ENCODE data around the gene PKM. TPM values are rescaled to one million over a fixed set of nuclear protein-coding genes. Genes with fewer than 3 reads are reported as not detected.

PKM gene
- total and polyA plus RNA-seq, 2 donors (not counting 3 experiments of a cell fraction or from before 2014, with no cell fraction given), result 689 to 968 TPM

GRCh38 chr15:72168131-72168807 lies 62.7 kb downstream of the PKM start:
- Histone ChIP-seq H2AFZ (ENCODE audit: low read depth, low read length) (no peak overlapping the region), H3K27me3 (ENCODE audit: control insufficient read depth in 2 of 2, insufficient read depth in 2 of 2, low read length in 2 of 2) (peaks cover 0 to 7% of the 10 kb centered on the region in 2 experiments), H3K9ac (replicated peaks; ENCODE audit: extremely low read depth, insufficient read depth, low read length) (no peak overlapping the region), H3K36me3 (ENCODE audit: control insufficient read depth in 2 of 2, extremely low read depth in 1 of 2, insufficient read depth in 2 of 2, low read length in 2 of 2) (no peaks in the 10 kb centered on the region), H3K4me3 (replicated peaks in 1 of 3; ENCODE audit: insufficient read depth in 1 of 3, low read depth in 1 of 3, low read length in 3 of 3) (no peak overlapping the region), H3K4me1 (ENCODE audit: control insufficient read depth, extremely low read depth, insufficient read depth, low read length) (no peaks in the 10 kb centered on the region), H3K9me3 (replicated peaks; ENCODE audit: control insufficient read depth, insufficient read depth, low read length) (no peaks in the 10 kb centered on the region), H3K4me2 (ENCODE audit: insufficient read depth, low read length) (no peak overlapping the region), H3K9me1 (replicated peaks; ENCODE audit: control insufficient read depth, extremely low read depth, insufficient read depth, low read length) (no peaks in the 10 kb centered on the region), H3K27ac (ENCODE audit: insufficient read depth, low read depth, low read length) (no peak overlapping the region), H3K79me2 (ENCODE audit: control insufficient read depth, insufficient read depth, low read length) (no peaks in the 10 kb centered on the region), H4K20me1 (replicated peaks; ENCODE audit: control insufficient read depth, extremely low read depth, insufficient read depth, low read length) (no peaks in the 10 kb centered on the region)
- no peak for TF ChIP-seq POLR2AphosphoS5 (IDR thresholded peaks at IDR 0.05; ENCODE audit: insufficient read depth, low read depth, low read length)
- no peak for TF ChIP-seq EZH2 (IDR thresholded peaks at IDR 0.05; ENCODE audit: borderline replicate concordance, low read depth, low read length, severe bottlenecking)
- no peak for TF ChIP-seq FOS (IDR thresholded peaks at IDR 0.05; ENCODE audit: borderline replicate concordance, insufficient read depth, low read length)
- no peak for TF ChIP-seq GATA2 (IDR thresholded peaks at IDR 0.05; ENCODE audit: insufficient read depth, insufficient read length, low read depth, low read length)
- TF ChIP-seq POLR2A (IDR thresholded peaks at IDR 0.05; ENCODE audit: low read depth, low read length), result no peak
- TF ChIP-seq JUN (IDR thresholded peaks at IDR 0.05; ENCODE audit: borderline replicate concordance, insufficient read depth, insufficient read length, low read depth), result no peak
- TF ChIP-seq MYC (IDR thresholded peaks at IDR 0.05; ENCODE audit: low read depth, low read length), result no peak
- no peak for TF ChIP-seq MAX (IDR thresholded peaks at IDR 0.05; ENCODE audit: insufficient read depth, insufficient read length)
- intact Hi-C loops (cut with micrococcal nuclease), result no loop called here
- DNase-seq (ENCODE audit: low read depth, low spot score) (no peak), FAIRE-seq (no peak)
- dilution Hi-C loops (cut with MboI; ENCODE audit: extremely low pct_ligation_motif_present, low sequenced_read_pairs), result no loop called here
- ChIA-PET POLR2A (no interaction called here), CTCF (interaction anchor here (1.0 to 1.6 kb wide), 2 partner anchors 12 to 416 kb away, joined by 3 to 5 read pairs; no protein-coding TSS in a partner anchor)
- no TSS peak for BruUV-seq (replicated peaks)
